Subcutaneous abdominal adipose tissue (tissue), 5 donors: ENCODE results near the gene LPIN1.

Experiments
- H3K27ac ChIP-seq: one replicate; pipeline ENCODE4 v1.7.0; 2013; ENCODE audit warnings: low read depth, mild to moderate bottlenecking, inconsistent platforms, low read length, moderate library complexity
- H3K27me3 ChIP-seq, 5 donors: one replicate each; pipeline ENCODE4 v1.7.0; 2013; ENCODE audit warnings: low read length in 5 of 5, inconsistent platforms in 1 of 5; ENCODE audit not compliant: control insufficient read depth in 5 of 5, insufficient read depth in 4 of 5
- H3K36me3 ChIP-seq, 5 donors: one replicate each; pipeline ENCODE4 v1.7.0; 2013; ENCODE audit warnings: low read length in 5 of 5; ENCODE audit not compliant: control insufficient read depth in 5 of 5, insufficient read depth in 5 of 5
- H3K4me1 ChIP-seq, 5 donors: one replicate each; pipeline ENCODE4 v1.7.0; 2013; ENCODE audit warnings: low read length in 5 of 5, mild to moderate bottlenecking in 3 of 5, moderate library complexity in 1 of 5; ENCODE audit not compliant: control insufficient read depth in 5 of 5, insufficient read depth in 5 of 5
- H3K4me3 ChIP-seq, 5 donors: one replicate each; pipeline ENCODE4 v1.7.0; 2013; ENCODE audit warnings: low read length in 5 of 5, low read depth in 1 of 5
- H3K9ac ChIP-seq, 5 donors: one replicate each; pipeline ENCODE4 v1.7.0; 2013; ENCODE audit warnings: low read length in 5 of 5, mild to moderate bottlenecking in 4 of 5, moderate library complexity in 3 of 5
- H3K9me3 ChIP-seq, 5 donors: one replicate each; pipeline ENCODE4 v1.7.0; 2013; ENCODE audit warnings: low read length in 5 of 5; ENCODE audit not compliant: control insufficient read depth in 5 of 5
- donor health status: healthy.
- donor health status: healthy.
- donor health status: healthy.
- donor health status: healthy.
- donor health status: healthy.

The LPIN1 gene

DNA sequence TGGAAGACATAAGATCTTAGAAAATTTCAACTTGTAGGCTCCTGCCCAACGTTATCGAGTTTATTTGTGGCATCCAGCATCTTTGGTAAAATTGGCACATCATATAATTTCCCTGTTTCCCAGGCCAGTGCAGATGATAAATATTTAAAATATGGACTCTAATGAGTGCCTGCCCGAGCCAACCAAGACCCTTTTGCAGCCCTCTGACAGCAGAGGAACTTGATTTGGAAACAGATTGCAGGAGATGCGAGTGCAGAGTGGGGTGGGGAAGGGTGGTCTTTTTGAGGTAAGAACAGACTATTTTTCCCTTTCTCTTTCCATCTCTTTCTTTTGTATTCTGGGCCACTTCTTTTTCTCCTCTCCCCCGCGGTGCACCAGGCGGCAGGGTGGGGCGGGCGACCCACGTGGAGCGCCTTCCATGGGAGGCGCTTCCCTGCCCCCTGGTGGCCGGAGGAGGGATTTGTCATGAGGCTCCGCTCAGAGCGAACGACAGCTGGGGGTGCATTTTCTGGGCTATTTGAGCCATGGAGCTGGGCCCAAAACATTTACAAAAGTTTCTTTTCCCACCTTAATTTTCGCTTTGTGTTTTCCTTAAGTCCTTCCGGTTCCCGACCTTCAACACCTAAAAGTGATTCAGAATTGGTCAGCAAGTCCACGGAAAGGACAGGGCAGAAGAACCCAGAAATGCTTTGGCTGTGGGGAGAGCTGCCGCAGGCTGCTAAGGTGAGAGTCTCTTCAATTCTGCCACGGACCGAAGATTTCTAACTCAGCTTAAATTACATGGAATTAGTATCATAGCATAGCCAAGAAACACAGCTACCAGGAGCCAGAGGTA is 32.7 kb downstream of the LPIN1 start:
- H3K4me3 ChIP-seq, result peak overlapping the region in 3 of 5 donors; percentile 10 to 49 (median 19)
- H3K27ac ChIP-seq, result no peak overlapping the region
- peaks cover 23 to 69% (median 53%) of the 10 kb centered on the region in 5 donors for H3K36me3 ChIP-seq
- H3K9me3 ChIP-seq, result no peaks in the 10 kb centered on the region
- no peak overlapping the region for H3K9ac ChIP-seq
- no peaks in the 10 kb centered on the region for H3K27me3 ChIP-seq
- H3K4me1 ChIP-seq, result peaks cover 0 to 20% (median 11%) of the 10 kb centered on the region in 5 donors

DNA sequence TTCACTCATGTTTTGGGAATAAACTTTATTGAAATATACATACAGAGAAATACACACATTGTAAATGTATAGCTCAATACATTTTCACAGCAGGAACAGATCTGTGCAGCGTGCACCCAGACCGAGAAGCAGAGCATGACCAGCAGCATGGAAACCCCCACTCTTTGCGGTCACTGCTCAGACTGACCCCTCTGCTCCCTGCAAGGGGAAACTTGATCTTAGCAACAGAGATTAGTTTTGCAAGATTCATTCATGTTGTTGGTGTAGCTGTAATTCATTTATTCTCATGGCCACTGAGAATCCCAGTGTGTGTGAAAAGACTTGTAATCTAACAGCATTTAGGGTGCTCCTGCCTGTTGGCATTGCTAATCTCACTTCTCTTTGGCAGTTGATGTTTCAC is 35.2 kb downstream of the LPIN1 start:
- H3K9me3 ChIP-seq, result no peaks in the 10 kb centered on the region
- peaks cover 19 to 73% (median 65%) of the 10 kb centered on the region in 5 donors for H3K36me3 ChIP-seq
- H3K4me1 ChIP-seq, result peaks cover 2 to 22% (median 15%) of the 10 kb centered on the region in 5 donors
- H3K9ac ChIP-seq, result no peak overlapping the region
- no peak overlapping the region for H3K4me3 ChIP-seq
- H3K27ac ChIP-seq, result no peak overlapping the region
- H3K27me3 ChIP-seq, result no peaks in the 10 kb centered on the region

DNA sequence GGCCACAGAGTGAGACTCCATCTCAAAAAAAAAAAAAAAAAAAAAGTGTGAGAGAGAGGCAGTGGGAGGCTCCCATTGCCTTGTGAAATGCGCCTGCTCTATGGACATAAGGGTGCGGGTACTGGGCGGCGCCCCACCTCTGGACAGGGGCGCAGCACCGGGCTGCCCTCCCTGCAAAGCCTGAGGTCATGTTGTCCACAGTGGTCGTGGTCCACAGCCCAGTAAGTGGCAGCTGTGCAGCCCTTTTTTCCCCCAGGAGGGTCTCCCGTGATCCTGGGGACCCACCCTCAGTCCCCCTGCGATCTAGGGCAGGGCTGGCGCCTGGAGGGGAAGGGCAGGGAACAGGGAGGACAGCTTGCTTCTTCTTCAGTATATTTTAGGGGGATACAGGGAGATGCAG is 37.8 kb downstream of the LPIN1 start:
- Histone ChIP-seq H3K36me3 (peaks cover 24 to 95% (median 85%) of the 10 kb centered on the region in 5 donors), H3K27ac (no peak overlapping the region), H3K27me3 (no peaks in the 10 kb centered on the region), H3K4me1 (peaks cover 2 to 9% (median 5%) of the 10 kb centered on the region in 5 donors), H3K9me3 (no peaks in the 10 kb centered on the region), H3K4me3 (no peak overlapping the region), H3K9ac (no peak overlapping the region)

DNA sequence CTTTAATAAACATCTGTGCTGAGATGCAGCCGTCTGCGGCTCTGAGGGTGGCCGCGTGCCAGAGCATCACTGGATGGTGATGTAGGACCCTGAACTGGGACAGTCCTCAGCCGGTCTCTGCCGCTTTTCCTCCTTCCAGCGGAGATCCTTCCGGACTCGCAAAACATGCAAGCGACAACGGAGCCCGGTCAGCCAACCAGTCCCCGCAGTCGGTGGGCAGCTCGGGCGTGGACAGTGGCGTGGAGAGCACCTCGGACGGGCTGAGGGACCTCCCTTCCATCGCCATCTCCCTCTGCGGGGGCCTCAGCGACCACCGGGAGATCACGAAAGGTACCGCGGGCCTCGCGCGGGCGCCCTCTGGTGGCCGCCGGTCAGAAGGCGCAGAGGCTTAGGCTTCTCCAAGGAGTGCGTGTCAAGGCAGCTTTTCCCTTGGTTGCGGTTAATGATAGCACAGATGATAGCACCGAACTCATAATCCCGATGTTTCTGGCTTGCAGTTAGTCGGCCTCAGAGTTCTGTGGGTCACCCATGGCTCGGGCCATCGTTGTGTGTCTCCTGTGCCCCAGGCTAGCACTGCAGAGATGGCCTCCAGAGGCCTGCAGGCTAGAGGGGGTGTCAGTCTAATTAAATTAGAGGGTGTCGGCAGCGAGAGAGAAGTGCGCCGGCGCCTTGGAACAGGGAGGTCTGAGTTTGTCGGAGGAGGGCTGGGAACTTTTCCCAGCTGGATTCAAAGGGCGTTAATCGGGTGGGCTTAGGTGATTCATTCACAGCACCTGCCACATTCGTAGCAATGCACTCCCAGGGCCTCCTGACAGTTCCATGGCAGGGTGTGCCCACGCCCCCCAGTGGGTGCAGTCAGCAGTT is 38.5 kb downstream of the LPIN1 start:
- Histone ChIP-seq H3K36me3 (peaks cover 24 to 95% (median 86%) of the 10 kb centered on the region in 5 donors), H3K27ac (no peak overlapping the region), H3K4me3 (peak overlapping the region in 4 of 5 donors; percentile 43 to 61 (median 58)), H3K9ac (no peak overlapping the region), H3K27me3 (no peaks in the 10 kb centered on the region), H3K9me3 (no peaks in the 10 kb centered on the region), H3K4me1 (peaks cover 2 to 7% (median 4%) of the 10 kb centered on the region in 5 donors)

DNA sequence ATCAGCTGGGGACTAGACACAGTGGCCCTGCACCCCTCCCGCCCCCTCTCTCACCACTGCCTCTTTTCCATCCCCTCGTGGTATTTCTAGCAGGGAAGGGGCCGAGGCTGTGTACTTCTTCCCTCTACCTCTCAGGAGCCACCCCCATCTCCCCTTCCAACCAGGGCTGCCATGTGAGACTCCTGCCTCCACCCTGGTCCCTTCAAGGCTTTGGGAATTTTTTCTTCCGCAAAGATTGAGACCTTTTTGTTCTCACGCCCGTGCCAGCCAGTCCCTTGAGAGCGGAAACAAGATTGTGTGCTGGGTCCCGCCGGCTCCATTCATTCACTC is 39.1 kb downstream of the LPIN1 start:
- H3K4me1 ChIP-seq, result peaks cover 2 to 7% (median 4%) of the 10 kb centered on the region in 5 donors
- no peak overlapping the region for H3K9ac ChIP-seq
- H3K4me3 ChIP-seq, result no peak overlapping the region
- no peaks in the 10 kb centered on the region for H3K27me3 ChIP-seq
- H3K27ac ChIP-seq, result no peak overlapping the region
- H3K9me3 ChIP-seq, result no peaks in the 10 kb centered on the region
- peaks cover 26 to 95% (median 85%) of the 10 kb centered on the region in 5 donors for H3K36me3 ChIP-seq

DNA sequence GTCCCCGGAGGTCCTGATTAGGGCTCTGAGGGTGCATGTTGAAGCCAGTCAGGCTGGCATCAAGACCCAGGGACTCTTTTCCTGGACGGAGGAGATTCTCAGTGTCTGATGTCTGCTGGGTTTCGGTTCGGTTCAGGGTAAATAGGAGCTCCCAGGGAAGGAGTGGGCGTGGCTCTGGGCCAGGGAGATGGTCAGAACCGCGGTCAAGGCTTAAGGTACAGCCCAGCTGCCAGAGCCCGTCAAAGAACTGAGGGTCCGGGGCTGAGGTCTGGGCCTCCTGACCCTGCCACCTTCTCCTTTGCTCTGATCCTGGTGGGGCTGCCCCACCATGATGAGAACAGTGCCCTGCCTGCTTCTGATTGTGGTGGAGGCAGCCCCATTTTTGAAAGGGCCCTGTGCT is 39.8 kb downstream of the LPIN1 start:
- Histone ChIP-seq H3K27ac (no peak overlapping the region), H3K36me3 (peaks cover 27 to 95% (median 84%) of the 10 kb centered on the region in 5 donors), H3K27me3 (no peaks in the 10 kb centered on the region), H3K4me3 (no peak overlapping the region), H3K4me1 (peaks cover 2 to 7% (median 4%) of the 10 kb centered on the region in 5 donors), H3K9ac (no peak overlapping the region), H3K9me3 (no peaks in the 10 kb centered on the region)

DNA sequence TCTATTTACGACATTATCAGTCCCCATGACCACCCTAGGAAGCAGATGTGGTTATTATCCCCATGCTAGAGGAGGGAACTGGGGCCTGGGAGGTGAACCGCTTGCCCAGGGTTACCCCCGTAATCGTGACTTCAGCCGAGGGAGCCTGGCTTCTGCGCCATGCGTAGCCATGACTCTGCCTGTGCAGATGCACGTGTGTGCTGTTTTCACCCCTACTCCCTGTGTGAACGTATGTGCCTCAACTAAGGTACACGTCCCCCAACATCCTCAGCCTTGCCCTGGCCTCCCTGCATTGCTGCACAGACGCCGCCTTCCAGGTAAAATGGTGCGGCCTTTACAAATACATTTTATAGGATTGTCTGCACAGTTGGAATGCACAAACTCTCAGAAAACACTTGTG is 40.2 kb downstream of the LPIN1 start:
- Histone ChIP-seq H3K4me3 (no peak overlapping the region), H3K4me1 (peaks cover 2 to 7% (median 4%) of the 10 kb centered on the region in 5 donors), H3K9ac (no peak overlapping the region), H3K27me3 (no peaks in the 10 kb centered on the region), H3K27ac (no peak overlapping the region), H3K36me3 (peaks cover 27 to 91% (median 80%) of the 10 kb centered on the region in 5 donors), H3K9me3 (no peaks in the 10 kb centered on the region)

DNA sequence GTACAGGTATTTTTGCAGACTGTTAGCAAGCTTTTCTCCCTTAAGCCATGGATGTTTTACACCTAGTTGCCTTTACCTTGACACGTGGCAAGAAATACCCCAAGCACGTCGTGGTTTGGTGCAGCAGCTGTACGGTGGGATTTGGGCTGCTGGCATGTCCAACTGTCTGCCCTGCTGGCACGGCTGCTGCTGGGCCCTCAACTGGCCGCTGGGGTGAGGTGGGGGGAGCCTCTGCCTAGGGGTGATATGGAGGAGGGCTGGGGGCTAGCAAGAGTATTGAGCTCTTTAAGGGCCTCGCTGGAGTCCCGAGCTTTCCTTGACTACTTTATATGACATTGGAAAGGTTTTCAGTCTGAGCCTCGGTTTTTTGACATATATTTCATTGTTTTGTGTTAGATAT is 41.6 kb downstream of the LPIN1 start:
- Histone ChIP-seq H3K27me3 (no peaks in the 10 kb centered on the region), H3K9me3 (no peaks in the 10 kb centered on the region), H3K9ac (no peak overlapping the region), H3K4me3 (no peak overlapping the region), H3K27ac (no peak overlapping the region), H3K36me3 (peaks cover 21 to 90% (median 81%) of the 10 kb centered on the region in 5 donors), H3K4me1 (peaks cover 2 to 7% (median 4%) of the 10 kb centered on the region in 5 donors)

DNA sequence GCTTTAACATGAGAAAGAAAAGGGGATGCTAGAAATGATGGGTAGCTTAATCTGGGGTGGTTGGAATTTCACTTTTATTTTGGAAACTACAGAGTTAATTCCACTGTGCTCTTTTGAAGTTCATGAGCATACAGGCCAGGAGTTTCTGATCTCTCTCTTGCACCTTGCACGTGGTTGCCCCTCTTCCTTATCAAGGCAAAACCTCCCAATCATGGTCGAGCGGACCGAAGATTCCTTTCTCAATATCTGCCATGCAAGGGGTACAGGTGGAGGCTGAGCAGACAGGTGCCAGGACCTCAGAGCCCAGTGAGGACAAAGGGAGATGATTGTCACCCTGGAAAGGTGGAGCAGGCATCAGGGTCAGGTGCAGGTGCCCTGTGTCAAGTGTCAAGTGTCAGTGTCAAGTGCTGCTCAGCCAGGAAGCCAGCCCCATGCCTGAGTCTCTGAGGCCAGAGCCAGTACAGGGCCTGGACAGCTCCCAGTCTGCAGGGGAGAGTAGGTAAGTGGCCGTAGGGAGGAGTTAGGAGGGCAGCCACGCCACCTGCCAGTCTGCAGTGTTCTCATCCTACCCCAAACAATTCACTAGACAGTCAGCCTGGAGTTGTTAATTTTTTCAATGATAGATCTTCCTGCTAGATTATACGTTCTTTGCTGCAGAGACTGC is 42.2 kb downstream of the LPIN1 start:
- Histone ChIP-seq H3K4me1 (peaks cover 2 to 7% (median 4%) of the 10 kb centered on the region in 5 donors), H3K9me3 (no peaks in the 10 kb centered on the region), H3K4me3 (no peak overlapping the region), H3K36me3 (peaks cover 24 to 90% (median 81%) of the 10 kb centered on the region in 5 donors), H3K9ac (no peak overlapping the region), H3K27ac (no peak overlapping the region), H3K27me3 (no peaks in the 10 kb centered on the region)
